NCI-H1694 treated with DMSO at 0.1 percent for 48 hours (cell line): ENCODE data around the gene OPRD1.
"Not testable (repeated sequence)": the region's sequence is repeated elsewhere in the genome, so short reads cannot be mapped to it uniquely, and the experiment has no call there.

ENCODE experiments used
- DNase-seq: peaks from one replicate; lab custom pipeline; 2025; lab: John Stamatoyannopoulos, UW

The OPRD1 gene

DNA sequence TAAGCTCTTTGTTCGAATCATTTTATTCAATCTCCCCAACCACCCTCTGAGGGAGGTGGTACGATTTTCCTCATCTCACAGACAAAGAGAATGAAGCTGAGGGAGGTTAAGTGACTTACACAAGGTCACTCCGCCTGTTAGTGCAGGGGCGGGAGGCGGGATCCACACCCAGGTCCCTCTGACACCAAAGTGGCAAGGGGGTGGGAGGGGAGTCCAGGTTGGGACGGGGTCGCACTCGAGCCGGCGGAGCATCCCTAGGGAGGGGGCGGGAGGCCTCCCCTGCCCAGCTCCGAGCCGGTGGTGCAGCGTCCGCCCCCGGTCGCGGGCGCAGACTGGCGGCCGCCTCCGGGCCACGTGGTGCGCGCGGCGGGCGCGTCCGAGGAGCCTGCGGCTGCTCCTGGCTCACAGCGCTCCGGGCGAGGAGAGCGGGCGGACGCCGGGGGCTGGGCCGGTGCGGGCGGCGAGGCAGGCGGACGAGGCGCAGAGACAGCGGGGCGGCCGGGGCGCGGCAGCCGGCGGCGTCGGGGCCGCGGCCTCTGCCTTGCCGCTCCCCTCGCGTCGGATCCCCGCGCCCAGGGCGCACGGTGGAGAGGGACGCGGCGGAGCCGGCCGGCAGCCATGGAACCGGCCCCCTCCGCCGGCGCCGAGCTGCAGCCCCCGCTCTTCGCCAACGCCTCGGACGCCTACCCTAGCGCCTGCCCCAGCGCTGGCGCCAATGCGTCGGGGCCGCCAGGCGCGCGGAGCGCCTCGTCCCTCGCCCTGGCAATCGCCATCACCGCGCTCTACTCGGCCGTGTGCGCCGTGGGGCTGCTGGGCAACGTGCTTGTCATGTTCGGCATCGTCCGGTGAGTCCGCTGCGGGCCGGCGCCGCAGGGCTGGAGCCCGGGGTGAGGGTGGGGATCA lies at the start of gene OPRD1:
Gene OPRD1 (plus strand): TSS at position 405 of the 903 bp plus-strand sequence. CDS start 214 bp downstream, at position 619.
- no peak for DNase-seq

DNA sequence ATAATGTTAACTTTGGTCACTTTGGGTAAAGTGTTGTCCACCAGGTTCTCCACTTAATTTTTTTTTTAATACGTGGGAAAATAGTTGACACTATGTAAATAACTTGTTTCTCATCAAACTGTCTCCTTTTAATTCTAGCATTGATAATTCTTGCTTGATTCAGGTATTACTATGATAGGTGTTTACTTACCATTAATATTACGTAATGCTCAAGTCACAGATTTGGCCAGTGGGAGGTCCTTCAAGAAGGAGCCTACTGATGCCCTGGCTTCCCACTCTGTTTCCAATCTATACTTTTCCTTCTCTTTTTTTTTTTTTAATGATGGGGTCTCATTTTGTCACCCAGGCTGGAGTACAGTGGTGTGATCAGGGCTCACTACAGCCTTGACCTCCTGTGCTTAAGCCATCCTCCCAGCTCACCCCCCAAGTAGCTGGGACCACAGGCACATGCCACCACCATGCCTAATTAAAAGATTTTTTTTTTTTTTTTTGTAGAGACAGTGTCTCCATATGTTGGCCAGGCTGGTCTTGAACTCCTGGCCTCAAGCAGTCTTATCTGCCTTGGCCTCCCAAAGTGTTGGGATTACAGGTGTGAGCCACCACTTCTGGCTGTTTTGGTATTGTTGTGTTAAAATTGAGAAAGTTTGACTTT lies 45.3 kb upstream of the OPRD1 start:
- no peak for DNase-seq

DNA sequence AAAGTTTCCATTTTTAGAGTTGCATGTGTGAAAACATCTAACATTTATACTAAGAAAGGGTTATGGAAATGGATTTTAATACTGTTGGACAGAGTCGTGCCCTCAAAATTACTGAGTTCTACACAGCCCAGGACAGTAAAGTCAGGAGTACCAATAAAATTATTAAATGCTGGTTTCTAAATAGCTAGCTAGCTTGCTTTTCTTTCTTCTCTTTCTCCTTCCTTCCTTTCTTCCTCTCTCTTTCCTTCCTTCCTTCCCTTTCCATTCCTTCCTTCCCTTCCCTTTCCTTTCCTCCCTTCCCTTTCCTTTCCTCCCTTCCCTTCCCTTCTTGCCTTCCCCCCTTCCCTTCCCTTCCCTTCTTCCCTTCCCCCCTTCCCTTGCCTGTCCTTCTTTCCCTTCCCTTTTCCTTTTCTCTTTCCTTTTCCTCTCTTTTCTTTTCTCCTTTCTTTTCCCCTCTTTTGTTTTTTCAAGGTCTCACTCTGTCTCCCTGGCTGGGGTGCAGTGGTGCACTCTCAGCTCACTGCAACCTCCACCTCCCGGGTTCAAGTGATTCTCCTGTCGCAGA lies 41.3 kb upstream of the OPRD1 start:
- no peak for DNase-seq

DNA sequence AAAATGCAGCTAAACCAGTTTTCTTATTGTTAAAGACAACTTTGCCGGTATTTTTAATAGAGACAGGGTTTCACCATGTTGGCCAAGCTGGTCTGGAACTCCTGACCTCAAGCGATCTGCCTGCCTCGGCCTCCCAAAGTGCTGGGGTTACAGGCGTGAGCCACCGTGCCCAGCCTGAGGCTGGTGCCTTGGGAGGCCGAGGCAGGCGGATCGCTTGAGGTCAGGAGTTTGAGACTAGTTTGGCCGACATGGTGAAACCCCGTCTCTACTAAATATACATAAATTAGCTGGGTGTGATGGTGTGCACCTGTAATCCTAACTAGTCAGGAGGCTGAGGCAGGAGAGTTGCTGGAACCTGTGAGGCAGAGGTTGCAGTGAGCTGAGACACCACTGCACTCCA lies 40.0 kb upstream of the OPRD1 start:
- DNase-seq = not testable (repeated sequence)

DNA sequence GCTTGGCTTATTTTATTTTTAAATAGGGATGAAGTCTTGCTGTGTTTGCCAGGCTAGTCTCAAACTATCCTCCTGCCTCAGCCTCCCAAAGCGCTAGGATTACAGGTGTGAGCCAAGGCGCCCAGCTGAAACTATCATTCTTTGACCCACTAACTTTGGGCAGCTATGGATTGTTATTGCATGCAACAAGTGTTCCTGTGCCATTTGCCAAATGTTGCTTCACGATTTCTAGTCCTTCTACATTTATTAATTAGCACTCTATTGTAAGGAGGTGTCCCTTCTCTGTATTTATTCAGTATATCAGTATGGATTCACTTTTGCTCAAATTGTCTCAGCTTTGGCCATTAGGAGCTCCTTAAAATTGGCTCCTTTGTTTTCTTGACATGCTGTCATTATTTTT lies 38.9 kb upstream of the OPRD1 start:
- no peak for DNase-seq

DNA sequence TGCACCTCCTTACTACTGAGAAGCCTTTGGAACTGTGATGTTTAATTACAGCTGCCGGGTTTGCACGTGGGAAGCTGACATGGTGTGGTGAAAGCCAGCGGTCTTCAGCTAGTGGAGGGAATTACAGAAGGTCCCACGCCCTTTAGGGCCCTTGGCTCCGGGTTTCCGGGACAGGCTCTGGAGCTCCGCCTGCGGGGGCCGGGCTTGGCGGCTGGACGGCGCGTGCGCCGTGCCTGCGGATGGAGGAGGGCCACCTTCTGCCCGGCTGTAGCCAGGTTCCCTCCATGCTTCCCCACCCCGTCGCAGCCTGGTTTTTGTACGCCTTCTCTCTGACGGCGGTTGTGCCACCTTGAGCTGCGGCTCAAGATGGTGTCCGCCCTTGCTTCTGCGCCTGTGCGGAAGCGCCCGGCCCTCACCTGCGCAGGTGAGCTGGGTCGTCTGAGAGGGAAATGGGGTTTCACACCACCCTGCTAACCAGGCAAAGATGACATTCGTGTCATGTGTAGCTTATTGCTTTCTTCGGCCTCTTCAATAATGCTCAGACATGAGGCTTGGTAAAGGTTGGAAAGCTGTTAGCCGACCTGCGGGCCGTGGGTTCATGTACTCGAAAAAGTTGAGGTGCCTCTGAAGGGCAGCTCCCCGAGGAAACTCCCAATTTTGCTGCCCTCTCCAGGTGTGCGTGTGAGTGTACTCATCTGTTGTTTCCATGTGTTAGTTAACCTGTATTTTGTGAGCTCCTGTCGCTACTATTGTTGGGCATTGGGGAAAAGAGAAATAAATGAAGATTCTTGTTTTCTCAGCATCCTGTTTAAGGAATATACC lies 36.6 kb upstream of the OPRD1 start:
- DNase-seq = no peak

DNA sequence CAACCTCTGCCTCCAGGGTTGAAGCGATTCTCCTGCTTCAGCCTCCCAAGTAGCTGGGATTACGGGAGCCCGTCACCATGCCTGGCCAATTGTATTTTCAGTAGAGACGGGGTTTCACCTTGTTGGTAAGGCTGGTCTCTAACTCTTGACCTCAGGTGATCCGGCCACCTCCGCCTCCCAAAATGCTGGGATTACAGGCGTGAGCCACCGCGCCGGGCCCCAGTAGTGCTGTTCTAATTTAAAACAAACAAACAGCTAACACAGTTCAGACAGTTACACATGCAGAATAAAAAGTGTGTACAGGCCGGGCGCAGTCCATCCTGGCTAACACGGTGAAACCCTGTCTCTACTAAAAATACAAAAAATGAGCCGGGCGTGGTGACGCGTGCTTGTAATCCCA lies 35.6 kb upstream of the OPRD1 start:
- DNase-seq = no peak

DNA sequence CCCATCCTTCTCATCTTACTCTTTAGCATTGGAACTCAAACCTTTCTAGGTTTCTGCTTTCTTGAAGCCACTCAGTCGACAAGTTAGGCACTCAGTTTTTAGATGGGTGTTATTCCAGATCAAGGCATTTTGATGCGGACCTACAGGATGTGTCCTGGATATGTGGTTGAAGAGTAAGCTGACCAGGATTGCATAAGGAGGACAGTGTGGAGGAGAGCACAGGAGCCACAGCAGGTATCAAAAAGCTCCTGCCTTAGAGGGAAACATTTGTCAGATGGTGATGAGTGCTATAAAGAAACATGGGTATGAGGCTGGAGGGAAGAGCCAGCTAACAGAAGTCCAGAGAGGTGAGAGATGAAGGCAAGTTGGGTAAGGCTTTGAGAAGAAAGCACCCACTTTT lies 33.9 kb upstream of the OPRD1 start:
- no peak for DNase-seq

DNA sequence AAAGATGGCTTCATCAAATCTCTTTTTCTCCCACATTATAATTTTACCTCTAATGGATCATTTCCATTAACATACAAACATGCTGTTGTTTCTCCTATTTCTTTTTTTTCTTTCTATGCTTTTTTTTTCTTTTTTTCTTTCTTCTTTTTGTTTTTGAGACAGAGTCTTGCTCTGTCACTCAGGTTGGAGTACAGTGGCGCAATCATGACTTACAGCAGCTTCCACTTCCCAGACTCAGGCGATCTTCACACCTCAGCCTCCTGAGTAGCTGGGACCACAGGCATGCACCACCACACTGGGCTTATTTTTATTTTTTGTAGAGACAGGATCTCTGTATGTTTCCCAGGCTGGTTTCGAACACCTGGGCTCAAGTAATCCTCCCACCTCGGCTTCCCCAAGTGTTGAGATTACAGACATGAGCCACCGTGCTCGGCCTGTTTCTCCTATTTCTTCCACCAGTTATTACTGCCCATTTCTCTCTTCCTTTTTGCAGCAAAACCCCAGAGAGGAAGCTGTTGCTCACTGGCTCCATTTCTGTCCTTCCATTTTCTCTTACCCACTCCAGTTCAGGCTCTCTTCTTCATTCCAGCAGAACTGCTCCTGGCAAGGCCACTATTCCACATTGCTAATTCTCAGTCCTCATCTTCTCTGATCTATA lies 32.1 kb upstream of the OPRD1 start:
- no peak for DNase-seq

DNA sequence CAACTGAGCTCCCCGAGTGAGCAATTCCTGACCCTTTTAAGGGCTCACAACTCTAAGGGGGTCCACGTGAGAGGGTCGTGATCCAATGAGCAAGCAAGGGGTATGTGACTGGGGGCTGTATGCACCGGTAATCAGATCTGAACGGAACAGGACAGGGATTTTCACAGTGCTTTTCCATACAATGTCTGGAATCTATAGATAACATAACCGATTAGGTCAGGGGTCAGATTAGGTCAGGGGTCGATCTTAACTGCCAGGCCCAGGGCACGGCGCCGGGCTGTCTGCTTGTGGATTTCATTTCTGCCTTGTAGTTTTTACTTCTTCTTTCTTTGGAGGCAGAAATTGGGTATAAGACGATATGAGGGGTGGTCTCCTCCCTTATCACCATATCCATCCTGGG lies 30.7 kb upstream of the OPRD1 start:
- no peak for DNase-seq

DNA sequence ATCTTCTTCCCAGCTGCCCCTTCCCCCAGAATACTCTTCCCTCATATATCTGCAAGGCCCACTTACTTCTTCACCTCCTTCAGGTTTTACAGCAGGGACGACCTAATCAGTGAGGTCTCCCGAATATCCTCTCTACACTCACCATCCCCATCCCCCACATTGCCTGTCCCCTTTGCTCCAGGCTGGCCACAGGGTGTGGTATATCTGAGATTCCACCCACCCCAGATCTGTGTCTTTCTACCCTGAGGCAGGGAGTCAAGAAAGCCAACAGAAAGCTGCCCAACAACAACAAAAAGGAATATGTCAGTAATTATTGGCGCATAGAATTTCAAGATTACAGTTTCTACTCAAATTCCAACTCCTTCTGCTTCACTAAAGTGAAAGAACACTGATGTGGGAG lies 30.0 kb upstream of the OPRD1 start:
- DNase-seq = no peak

DNA sequence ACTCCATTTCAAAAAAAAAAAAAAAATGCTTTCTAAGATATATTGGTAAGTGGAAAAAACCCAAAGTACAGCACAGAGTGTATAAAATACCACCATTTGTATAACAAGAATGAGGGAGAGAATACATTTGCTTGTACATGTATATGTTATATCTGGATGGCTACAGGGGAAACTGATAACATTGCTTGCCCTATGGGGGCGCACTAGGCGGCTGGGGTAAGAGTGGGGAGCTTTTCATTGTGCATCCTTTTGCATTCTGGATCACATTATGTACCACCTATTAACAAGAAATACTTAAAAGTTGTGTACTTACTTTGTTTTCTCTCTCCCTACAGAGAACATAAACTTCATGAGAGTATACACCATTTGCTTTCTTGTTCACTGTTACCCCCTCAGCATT lies 28.6 kb upstream of the OPRD1 start:
- DNase-seq = no peak

DNA sequence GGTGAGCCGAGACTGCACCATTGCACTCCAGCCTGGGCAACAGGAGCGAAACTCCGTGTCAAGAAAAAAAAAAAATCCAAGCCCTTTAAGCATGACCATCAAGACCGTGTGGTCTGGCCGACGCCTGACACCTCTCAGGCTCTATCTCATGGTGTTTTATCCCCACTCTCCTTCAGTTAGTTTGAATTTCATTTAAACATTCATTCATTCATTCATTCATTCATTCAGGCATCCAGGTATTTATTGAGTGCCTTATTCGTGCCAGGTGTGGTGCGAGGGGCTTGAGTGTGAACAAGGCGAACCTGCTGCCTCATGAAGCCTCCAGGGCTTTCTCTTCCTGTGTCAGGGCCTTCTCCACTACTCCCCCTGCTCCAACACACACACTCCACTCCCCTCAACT lies 22.6 kb upstream of the OPRD1 start:
- DNase-seq = no peak

DNA sequence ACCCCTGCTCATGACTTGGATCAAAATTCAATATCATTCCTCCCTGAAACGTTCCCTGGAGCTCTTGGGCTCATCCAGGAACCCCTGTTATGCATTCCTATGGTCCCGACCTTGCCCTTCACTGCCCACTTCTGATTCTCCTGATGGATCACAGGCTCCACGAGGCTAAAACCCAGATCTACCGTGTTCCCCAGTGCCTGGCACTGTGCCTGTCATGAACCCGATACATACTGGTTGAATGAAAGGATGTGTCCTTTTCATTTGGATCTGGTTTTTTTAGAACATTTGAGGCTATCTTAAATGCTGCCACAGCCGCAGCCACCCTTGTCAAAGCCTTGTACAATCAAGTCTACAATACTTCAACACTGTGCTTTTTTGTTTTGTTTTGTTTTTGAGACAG lies 22.2 kb upstream of the OPRD1 start:
- DNase-seq = no peak

DNA sequence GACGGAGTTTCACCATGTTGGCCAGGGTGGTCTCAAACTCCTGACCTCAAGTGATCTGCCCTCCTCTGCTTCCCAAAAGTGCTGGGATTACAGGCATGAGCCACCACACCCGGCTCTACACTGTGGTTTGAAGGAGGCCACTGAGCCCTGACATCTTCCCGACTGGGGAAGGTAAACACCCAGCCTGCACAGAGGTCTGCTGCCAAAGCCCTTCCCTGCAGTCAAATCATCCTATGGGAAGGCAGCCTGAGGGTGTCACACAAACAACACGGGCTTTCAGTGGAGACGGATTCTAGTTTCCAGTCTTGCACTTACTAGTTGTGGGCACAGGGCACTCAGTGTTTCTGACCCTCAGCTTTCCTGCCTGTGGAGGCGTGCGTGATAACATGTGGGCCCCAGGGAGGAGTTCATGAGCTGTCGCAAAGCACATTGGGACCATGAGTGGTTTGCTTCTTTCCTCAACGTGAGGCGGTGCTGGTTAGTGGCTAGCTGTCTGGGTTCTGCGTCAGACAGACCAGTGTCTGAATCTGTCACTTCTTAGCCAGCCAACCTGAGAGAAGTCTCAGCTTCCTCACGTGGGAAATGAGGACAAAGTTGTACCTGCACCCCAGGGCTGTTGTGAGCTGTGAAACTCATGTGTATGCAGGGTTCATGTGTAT lies 21.5 kb upstream of the OPRD1 start:
- DNase-seq = no peak

DNA sequence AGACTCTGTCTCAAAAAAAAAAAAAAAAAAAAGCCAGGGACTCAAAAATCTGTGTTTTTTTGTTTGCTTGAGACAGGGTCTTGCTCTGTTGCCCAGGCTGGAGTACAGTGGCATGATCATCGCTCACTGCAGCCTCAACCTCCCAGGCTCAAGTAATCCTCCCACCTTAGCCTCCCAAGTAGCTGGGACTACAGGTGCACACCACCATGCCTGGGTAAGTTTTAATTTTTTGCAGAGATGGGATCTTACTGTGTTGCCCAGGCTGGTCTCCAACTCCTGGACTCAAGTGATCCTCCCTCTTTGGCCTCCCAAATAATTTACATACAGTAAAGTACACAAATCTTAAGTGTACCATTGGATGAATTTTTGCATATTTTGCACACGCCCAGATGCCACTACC lies 20.0 kb upstream of the OPRD1 start:
- not testable (repeated sequence) for DNase-seq

DNA sequence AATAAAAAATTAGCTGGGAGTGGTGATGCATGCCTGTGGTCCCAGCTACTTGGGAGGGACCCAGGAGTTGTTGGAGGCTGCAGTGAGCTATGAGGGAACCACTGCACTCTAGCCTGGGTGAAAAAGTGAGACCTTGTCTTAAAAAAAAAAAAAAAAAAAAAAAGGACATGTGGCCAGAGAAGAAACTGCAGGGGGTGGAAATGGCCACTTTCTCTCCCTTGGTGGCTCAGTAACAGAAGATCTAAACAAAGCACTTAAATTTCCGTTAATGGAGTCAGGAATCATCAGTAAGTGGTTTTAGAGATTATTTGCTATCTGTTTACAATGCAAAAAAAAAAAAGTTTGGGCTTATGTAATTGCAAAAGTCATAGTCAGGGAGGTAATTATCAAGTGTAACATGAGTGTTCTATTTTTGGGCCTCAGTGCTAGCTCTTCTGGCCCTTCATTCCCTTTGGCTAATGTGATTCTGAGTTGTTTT lies 19.3 kb upstream of the OPRD1 start:
- no peak for DNase-seq

DNA sequence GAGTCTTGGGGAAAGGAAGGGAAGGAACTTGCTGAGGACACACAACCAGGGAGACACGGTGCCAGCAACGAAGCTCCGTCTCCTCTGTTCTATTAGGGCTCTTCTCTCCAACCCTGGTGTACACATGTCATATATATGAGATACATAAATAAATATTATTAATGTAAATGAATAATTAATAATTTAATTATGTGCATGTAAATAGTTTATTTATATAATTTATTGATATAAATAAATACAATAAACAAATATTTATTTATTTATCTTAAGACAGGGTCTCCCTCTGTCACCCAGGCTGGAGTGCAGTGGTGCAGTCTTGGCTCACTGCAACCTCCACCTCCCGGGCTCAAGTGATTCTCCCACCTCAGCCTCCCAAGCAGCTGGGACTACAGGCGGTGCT lies 17.4 kb upstream of the OPRD1 start:
- not testable (repeated sequence) for DNase-seq

DNA sequence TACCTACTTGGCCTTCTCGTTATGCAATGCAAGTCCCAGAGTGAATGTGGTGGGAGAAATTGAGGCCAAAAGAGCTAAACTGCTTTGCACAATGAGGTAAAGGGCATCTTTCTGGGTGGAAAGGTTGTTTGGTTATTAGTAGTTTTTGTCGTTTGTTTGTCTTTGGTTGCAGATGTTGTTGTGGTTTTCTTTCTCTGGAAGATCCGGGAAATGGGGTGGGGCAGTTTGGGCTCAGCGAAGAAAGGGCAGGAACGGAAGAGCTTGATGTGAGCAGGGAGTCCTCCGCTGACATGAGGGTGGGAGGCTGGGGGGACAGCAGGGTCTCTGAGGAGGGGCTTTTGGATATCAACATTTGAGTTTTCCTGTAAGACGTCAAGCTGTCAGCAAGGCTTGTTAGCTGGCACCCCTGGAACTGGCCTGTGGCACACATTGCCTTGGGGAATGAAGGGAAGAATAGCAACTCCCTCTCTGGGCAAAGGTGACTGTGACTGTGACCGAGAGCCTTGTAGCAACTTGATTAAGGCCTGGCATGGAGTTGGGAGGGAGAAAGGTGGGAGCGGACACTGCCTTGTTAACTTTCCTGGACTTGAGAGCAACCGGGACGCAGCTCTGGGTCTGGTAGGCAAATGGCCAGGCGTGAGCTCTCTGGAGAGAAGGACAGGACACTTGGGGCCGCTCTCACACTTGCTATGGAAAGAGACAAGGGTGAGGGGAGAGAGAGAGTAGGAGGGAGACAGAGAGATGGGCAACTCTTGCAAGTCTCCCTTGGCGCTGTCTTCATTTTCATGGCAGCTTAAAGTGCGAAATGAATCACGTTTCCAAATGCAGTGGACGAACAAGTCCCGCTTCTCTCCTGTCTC lies 15.4 kb upstream of the OPRD1 start:
- DNase-seq = no peak

DNA sequence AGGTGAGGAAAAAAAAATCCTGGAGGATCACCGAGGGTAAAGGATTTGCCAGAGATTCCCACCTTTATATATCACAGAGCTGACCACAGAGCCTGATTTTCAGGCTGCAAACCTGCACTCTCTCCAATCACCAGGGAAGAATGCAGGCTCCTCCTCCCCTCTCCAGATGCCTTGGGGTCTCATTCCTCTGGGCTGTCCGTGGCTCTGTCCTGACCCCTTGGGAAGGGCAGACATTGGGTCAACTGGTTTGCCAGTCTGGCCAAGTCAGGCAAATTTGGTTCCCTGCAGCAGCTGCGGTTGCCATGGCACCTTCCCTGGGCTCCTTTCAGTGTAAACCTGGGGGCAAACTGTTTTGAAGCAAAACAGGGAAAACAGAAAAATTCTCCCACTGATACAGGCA lies 11.6 kb upstream of the OPRD1 start:
- no peak for DNase-seq
